Liver (tissue), 9 donors: ENCODE results near the gene RIMBP2. TPM values are rescaled to one million over a fixed set of nuclear protein-coding genes. Genes with fewer than 3 reads are reported as not detected.

Source experiments
- DNase-seq: peaks from one replicate; pipeline ENCODE4 v3.0.0-alpha.2; 2017; ENCODE audit warnings: low spot score
- H3K27ac ChIP-seq, 2 donors: one replicate each; pipeline ENCODE4 v1.7.0; 2013; ENCODE audit warnings: inconsistent platforms in 2 of 2, low read length in 2 of 2, control low read depth in 1 of 2, low read depth in 1 of 2, mild to moderate bottlenecking in 1 of 2
- H3K27me3 ChIP-seq, 4 donors: one replicate each; pipeline versions ENCODE4 v1.6.1 to v1.7.0; 2013; ENCODE audit warnings: low read length in 3 of 4, inconsistent platforms in 1 of 4, mild to moderate bottlenecking in 1 of 4, moderate library complexity in 1 of 4; ENCODE audit not compliant: control insufficient read depth in 4 of 4, insufficient read depth in 4 of 4
- H3K36me3 ChIP-seq, 4 donors: one replicate each; pipeline versions ENCODE4 v1.6.1 to v1.7.0; 2013; ENCODE audit warnings: low read length in 3 of 4, mild to moderate bottlenecking in 3 of 4, low read depth in 1 of 4, moderate library complexity in 1 of 4; ENCODE audit not compliant: control insufficient read depth in 4 of 4, insufficient read depth in 3 of 4
- H3K4me1 ChIP-seq, 4 donors: one replicate each; pipeline versions ENCODE4 v1.6.1 to v1.7.0; 2013; ENCODE audit warnings: low read length in 3 of 4, mild to moderate bottlenecking in 3 of 4, moderate library complexity in 1 of 4; ENCODE audit not compliant: control insufficient read depth in 4 of 4, insufficient read depth in 4 of 4
- H3K4me3 ChIP-seq, 3 donors: one replicate each; pipeline versions ENCODE4 v1.6.1 to v1.7.0; 2013; ENCODE audit warnings: low read length in 3 of 3, control low read depth in 1 of 3, low read depth in 1 of 3, mild to moderate bottlenecking in 1 of 3
- H3K9ac ChIP-seq, 2 donors: one replicate each; pipeline ENCODE4 v1.7.0; 2013; ENCODE audit warnings: low read length in 2 of 2, mild to moderate bottlenecking in 2 of 2, moderate library complexity in 2 of 2, control low read depth in 1 of 2, low read depth in 1 of 2
- H3K9me3 ChIP-seq, 4 donors: one replicate each; pipeline versions ENCODE4 v1.6.1 to v1.7.0; 2013; ENCODE audit warnings: low read length in 3 of 4; ENCODE audit not compliant: control insufficient read depth in 4 of 4
- ATF3 ChIP-seq: IDR thresholded peaks from 2 replicates; pipeline ENCODE4 v1.6.1; 2016; ENCODE audit warnings: antibody characterized with exemption
- CTCF ChIP-seq: fragments of 150-350 bp; IDR thresholded peaks from 2 replicates; pipeline ENCODE4 v1.5.1; 2017; ENCODE audit warnings: improper control_type of control experiment, low read depth, low read length; ENCODE audit not compliant: missing input control
- EGR1 ChIP-seq, 2 donors: IDR thresholded peaks; 2 replicates each; pipeline ENCODE4 v1.6.1; 2016 to 2018; ENCODE audit warnings: antibody characterized with exemption in 2 of 2, low read depth in 2 of 2
- FOXA1 ChIP-seq: IDR thresholded peaks from 2 replicates; pipeline ENCODE4 v1.6.1; 2016; ENCODE audit warnings: antibody characterized with exemption
- FOXA2 ChIP-seq: IDR thresholded peaks from 2 replicates; pipeline ENCODE4 v1.6.1; 2016; ENCODE audit warnings: antibody characterized with exemption
- GABPA ChIP-seq, 2 donors: IDR thresholded peaks in 1 of 2; conservative IDR thresholded peaks in 1 of 2; 2 replicates each; pipeline ENCODE4 v1.6.1; 2016; ENCODE audit warnings: antibody characterized with exemption in 2 of 2, mild to moderate bottlenecking in 1 of 2, moderate library complexity in 1 of 2
- HNF4A ChIP-seq, 2 donors: conservative IDR thresholded peaks; 2 replicates each; pipeline ENCODE4 v1.6.1; 2016; ENCODE audit warnings: antibody characterized with exemption in 2 of 2, mild to moderate bottlenecking in 2 of 2
- HNF4G ChIP-seq: IDR thresholded peaks from 2 replicates; pipeline ENCODE4 v1.6.1; 2016; ENCODE audit warnings: antibody characterized with exemption
- JUND ChIP-seq, 2 donors: IDR thresholded peaks; 2 replicates each; pipeline ENCODE4 v1.6.1; 2016; ENCODE audit warnings: antibody characterized with exemption in 2 of 2
- NR2F2 ChIP-seq: IDR thresholded peaks from 2 replicates; pipeline ENCODE4 v1.6.1; 2016; ENCODE audit warnings: antibody characterized with exemption
- RAD21 ChIP-seq, 2 donors: IDR thresholded peaks; 2 replicates each; pipeline ENCODE4 v1.6.1; 2016; ENCODE audit warnings: antibody characterized with exemption in 2 of 2, mild to moderate bottlenecking in 2 of 2
- REST ChIP-seq: IDR thresholded peaks from 2 replicates; pipeline ENCODE4 v1.6.1; 2016; ENCODE audit warnings: antibody characterized with exemption, mild to moderate bottlenecking
- RXRA ChIP-seq, 2 donors: IDR thresholded peaks; 2 replicates each; pipeline ENCODE4 v1.6.1; 2017 to 2018; ENCODE audit warnings: antibody characterized with exemption in 2 of 2, mild to moderate bottlenecking in 1 of 2
- SP1 ChIP-seq: IDR thresholded peaks from 2 replicates; pipeline ENCODE4 v1.6.1; 2018; ENCODE audit warnings: antibody characterized with exemption, mild to moderate bottlenecking
- TAF1 ChIP-seq: conservative IDR thresholded peaks from 2 replicates; pipeline ENCODE4 v1.6.1; 2016; ENCODE audit warnings: antibody characterized with exemption, mild to moderate bottlenecking
- YY1 ChIP-seq: IDR thresholded peaks from 2 replicates; pipeline ENCODE4 v1.6.1; 2016; ENCODE audit warnings: antibody characterized with exemption, mild to moderate bottlenecking
- ZBTB33 ChIP-seq: IDR thresholded peaks from 2 replicates; pipeline ENCODE4 v1.6.1; 2016; ENCODE audit warnings: antibody characterized with exemption
- WGBS: extraction: QIAGEN DNeasy Blood & Tissue Kit; methylation state at CpG from one replicate; pipeline ENCODE4 v1.1.7; 2013; 5-methylcytosine and 5-hydroxymethylcytosine counted together
- polyA plus RNA-seq, 2 donors: library from polyadenylated mRNA; stranded (reverse) in 1 of 2; unstranded in 1 of 2; fragments of 200-250 nt in 1 of 2; fragments of >200 nt in 1 of 2; fragmentation: Nextera tagmentation in 1 of 2; extraction: Ambion mirVana in 1 of 2; gene quantifications; one replicate each; pipeline versions ENCODE4 v1.2.1 to v1.2.3, GENCODE V29; 2013 to 2015
- total RNA-seq, 2 donors: library from RNA; depleted of rRNA; stranded (reverse); fragments of >200 nt; gene quantifications; one replicate each; pipeline ENCODE4 v1.2.3, GENCODE V29; 2014
- TF ChIP-seq, protein P1 (sequence below): IDR thresholded peaks from 2 replicates; pipeline ENCODE4 v1.6.1; 2016; ENCODE audit warnings: antibody characterized with exemption
- donor health status: healthy.
- donor health status: healthy.
- donor health status: healthy.
- donor health status: healthy.
- donor health status: healthy.

The RIMBP2 gene
- total and polyA plus RNA-seq, 4 donors, result 0.01 to 0.17 (median 0.09) TPM; not detected in 1

- Histone ChIP-seq H3K4me1 (no peaks in the 10 kb centered on the region), H3K9ac (no peak overlapping the region), H3K36me3 (no peaks in the 10 kb centered on the region), H3K27me3 (peaks cover 0 to 2% (median under 1%) of the 10 kb centered on the region in 4 donors), H3K4me3 (no peak overlapping the region), H3K9me3 (no peaks in the 10 kb centered on the region), H3K27ac (no peak overlapping the region)
- WGBS, result 64% methylated on average over 4 of the region's 4 CpGs
- no peak for TF ChIP-seq JUND (IDR thresholded peaks at IDR 0.05)
- no peak for TF ChIP-seq FOXA2
- TF ChIP-seq, protein P1, sequence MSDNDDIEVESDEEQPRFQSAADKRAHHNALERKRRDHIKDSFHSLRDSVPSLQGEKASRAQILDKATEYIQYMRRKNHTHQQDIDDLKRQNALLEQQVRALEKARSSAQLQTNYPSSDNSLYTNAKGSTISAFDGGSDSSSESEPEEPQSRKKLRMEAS, result no peak
- no peak for TF ChIP-seq CTCF
- TF ChIP-seq HNF4G, result no peak
- no peak for TF ChIP-seq YY1
- TF ChIP-seq TAF1, result no peak
- TF ChIP-seq GABPA (IDR thresholded peaks at IDR 0.05 in 1 of 2, conservative IDR thresholded peaks at IDR 0.05 in 1 of 2), result no peak
- no peak for TF ChIP-seq RXRA (IDR thresholded peaks at IDR 0.05)
- TF ChIP-seq EGR1 (IDR thresholded peaks at IDR 0.05; ENCODE audit: low read depth in 2 of 2), result no peak
- TF ChIP-seq ATF3, result no peak
- TF ChIP-seq SP1, result no peak
- TF ChIP-seq REST, result no peak
- TF ChIP-seq FOXA1, result no peak
- TF ChIP-seq NR2F2, result no peak
- TF ChIP-seq RAD21 (IDR thresholded peaks at IDR 0.05), result no peak
- TF ChIP-seq ZBTB33, result no peak
- TF ChIP-seq HNF4A (conservative IDR thresholded peaks at IDR 0.05), result no peak
- no peak for DNase-seq
Observed at GRCh38 chr12:130372936-130373335, 343.2 kb downstream of the RIMBP2 start.
